IMR-90 (cell line): ENCODE data around the gene UPB1. TPM values are rescaled to one million over a fixed set of nuclear protein-coding genes. Genes with fewer than 3 reads are reported as not detected.

Experiments used
- ATAC-seq: fragments of 200-7000 bp; cut with Tn5 transposase; 2 replicates; pipeline ENCODE4 v1.9.1; 2020; ENCODE audit warnings: low read depth, mild to moderate bottlenecking, moderate library complexity
- BruUV-seq: library from RNA; stranded (reverse); fragments of 400-500 nt; replicated peaks from 2 replicates; lab custom pipeline; 2021; lab: Mats Ljungman, UMichigan
- CTCF ChIA-PET: fragments of 300-600 bp; formaldehyde crosslinking; extraction: SDS; loops from one replicate; lab custom pipeline; 2021; ENCODE audit warnings: antibody characterized with exemption; lab: Yijun Ruan, JAX
- POLR2A ChIA-PET: fragments of 300-600 bp; sonication (Branson Sonifier 250); formaldehyde crosslinking; loops from one replicate; lab custom pipeline; 2022; ENCODE audit warnings: antibody characterized with exemption; ENCODE audit not compliant: unreplicated experiment; lab: Charles Lee
- DNase-seq: peaks from one replicate; pipeline ENCODE4 v3.0.0; 2013
- H2AFZ ChIP-seq: replicated peaks from 2 replicates; pipeline ENCODE3; 2013; ENCODE audit warnings: low read length, mild to moderate bottlenecking; ENCODE audit not compliant: poor library complexity
- H2AK5ac ChIP-seq: 2 replicates; pipeline ENCODE4 v1.6.1; 2013; ENCODE audit warnings: low read depth, low read length, inconsistent platforms
- H2AK9ac ChIP-seq: replicated peaks from 2 replicates; pipeline ENCODE3; 2013; ENCODE audit warnings: mild to moderate bottlenecking, low read depth, low read length, moderate library complexity; ENCODE audit not compliant: poor library complexity
- H2BK120ac ChIP-seq: 2 replicates; pipeline ENCODE4 v1.6.1; 2013; ENCODE audit warnings: low read depth, low read length, inconsistent platforms
- H2BK15ac ChIP-seq: 3 replicates; pipeline ENCODE4 v1.6.1; 2013; ENCODE audit warnings: low read depth, low read length, inconsistent platforms
- H2BK20ac ChIP-seq: 2 replicates; pipeline ENCODE4 v1.6.1; 2013; ENCODE audit warnings: low read depth, mild to moderate bottlenecking, inconsistent platforms, low read length, moderate library complexity
- H2BK5ac ChIP-seq: 2 replicates; pipeline ENCODE4 v1.6.1; 2013; ENCODE audit warnings: mild to moderate bottlenecking, low read depth, low read length, inconsistent platforms; ENCODE audit not compliant: poor library complexity, severe bottlenecking
- H3K14ac ChIP-seq: replicated peaks from 2 replicates; pipeline ENCODE4 v1.6.1; 2013; ENCODE audit warnings: low read depth, low read length, inconsistent platforms
- H3K18ac ChIP-seq: 2 replicates; pipeline ENCODE4 v1.6.1; 2013; ENCODE audit warnings: low read depth, low read length, control low read depth
- H3K23ac ChIP-seq: 2 replicates; pipeline ENCODE4 v1.6.1; 2013; ENCODE audit warnings: low read depth, low read length, inconsistent platforms
- H3K27ac ChIP-seq: 2 replicates; pipeline ENCODE4 v1.5.1; 2013; ENCODE audit warnings: mild to moderate bottlenecking, control low read depth, low read length; ENCODE audit not compliant: insufficient read depth
- H3K27me3 ChIP-seq: 2 replicates; pipeline ENCODE4 v1.6.1; 2013; ENCODE audit warnings: low read length; ENCODE audit not compliant: control insufficient read depth, insufficient read depth
- H3K36me3 ChIP-seq: 2 replicates; pipeline ENCODE4 v1.6.1; 2013; ENCODE audit warnings: low read length, mixed read lengths; ENCODE audit not compliant: control insufficient read depth, insufficient read depth
- H3K4ac ChIP-seq: 2 replicates; pipeline ENCODE4 v1.6.1; 2013; ENCODE audit warnings: low read depth, low read length, inconsistent platforms
- H3K4me1 ChIP-seq: 2 replicates; pipeline ENCODE4 v1.6.1; 2013; ENCODE audit warnings: low read length, mixed read lengths; ENCODE audit not compliant: control insufficient read depth, insufficient read depth
- H3K4me2 ChIP-seq: 2 replicates; pipeline ENCODE4 v1.6.1; 2013; ENCODE audit warnings: low read depth, mild to moderate bottlenecking, control low read depth, low read length, moderate library complexity
- H3K4me3 ChIP-seq: 2 replicates; pipeline ENCODE4 v1.5.1; 2013; ENCODE audit warnings: low read depth, mild to moderate bottlenecking, control low read depth, low read length, moderate library complexity; ENCODE audit not compliant: insufficient read depth
- H3K56ac ChIP-seq: 2 replicates; pipeline ENCODE4 v1.6.1; 2013; ENCODE audit warnings: low read length, inconsistent platforms; ENCODE audit not compliant: insufficient read depth; ENCODE audit errors: extremely low read depth
- H3K79me1 ChIP-seq, 2 experiments: 2 replicates each; pipeline ENCODE4 v1.6.1; 2013; ENCODE audit warnings: low read length in 2 of 2, inconsistent platforms in 1 of 2, low read depth in 1 of 2
- H3K9ac ChIP-seq: 2 replicates; pipeline ENCODE4 v1.6.1; 2013; ENCODE audit warnings: low read depth, low read length, control low read depth
- H3K9me1 ChIP-seq: 2 replicates; pipeline ENCODE4 v1.6.1; 2013; ENCODE audit warnings: low read length, inconsistent platforms; ENCODE audit not compliant: insufficient read depth
- H3K9me3 ChIP-seq: 2 replicates; pipeline ENCODE4 v1.6.1; 2013; ENCODE audit warnings: low read length; ENCODE audit not compliant: control insufficient read depth, insufficient read depth
- H4K20me1 ChIP-seq: 2 replicates; pipeline ENCODE4 v1.6.1; 2013; ENCODE audit warnings: low read length, inconsistent platforms; ENCODE audit not compliant: insufficient read depth
- H4K5ac ChIP-seq: 2 replicates; pipeline ENCODE4 v1.6.1; 2013; ENCODE audit warnings: mild to moderate bottlenecking, low read depth, low read length, control low read depth
- H4K8ac ChIP-seq, 2 experiments: 2 replicates each; pipeline ENCODE4 v1.6.1; 2013; ENCODE audit warnings: low read depth in 2 of 2, low read length in 2 of 2, control low read depth in 1 of 2, inconsistent platforms in 1 of 2
- H4K91ac ChIP-seq: 2 replicates; pipeline ENCODE4 v1.6.1; 2013; ENCODE audit warnings: low read depth, low read length, inconsistent platforms; ENCODE audit not compliant: insufficient read depth
- BHLHE40 ChIP-seq: fragments of 150-350 bp; IDR thresholded peaks from 2 replicates; pipeline ENCODE4 v1.6.1; 2016; ENCODE audit warnings: mild to moderate bottlenecking, low read depth, low read length
- CEBPB ChIP-seq: IDR thresholded peaks from 2 replicates; pipeline ENCODE4 v1.6.1; 2012; ENCODE audit warnings: low read depth, low read length, improper control_type of control experiment
- CHD1 ChIP-seq: IDR thresholded peaks from 2 replicates; pipeline ENCODE4 v1.6.1; 2012; ENCODE audit warnings: low read depth, low read length, improper control_type of control experiment
- CTCF ChIP-seq: conservative IDR thresholded peaks from 2 replicates; pipeline ENCODE4 v1.5.1; 2012; ENCODE audit warnings: mild to moderate bottlenecking, low read depth, low read length, improper control_type of control experiment
- FOS ChIP-seq: fragments of 150-350 bp; IDR thresholded peaks from 2 replicates; pipeline ENCODE4 v1.6.1; 2016; ENCODE audit warnings: low read depth, low read length
- MAFK ChIP-seq: IDR thresholded peaks from 2 replicates; pipeline ENCODE4 v1.6.1; 2012; ENCODE audit warnings: low read depth, low read length, improper control_type of control experiment
- MAZ ChIP-seq: IDR thresholded peaks from 2 replicates; pipeline ENCODE4 v1.6.1; 2012; ENCODE audit warnings: low read depth, mild to moderate bottlenecking, low read length, improper control_type of control experiment, moderate library complexity, borderline replicate concordance
- MXI1 ChIP-seq: IDR thresholded peaks from 2 replicates; pipeline ENCODE4 v1.6.1; 2012; ENCODE audit warnings: low read depth, mild to moderate bottlenecking, low read length, moderate library complexity, borderline replicate concordance
- NFE2L2 ChIP-seq: fragments of 150-350 bp; IDR thresholded peaks from 2 replicates; pipeline ENCODE4 v1.6.1; 2016; ENCODE audit warnings: low read depth, mild to moderate bottlenecking, low read length
- POLR2A ChIP-seq: IDR thresholded peaks from 2 replicates; pipeline ENCODE4 v1.6.1; 2012; ENCODE audit warnings: mild to moderate bottlenecking, low read depth, low read length
- RAD21 ChIP-seq: IDR thresholded peaks from 2 replicates; pipeline ENCODE4 v1.6.1; 2012; ENCODE audit warnings: low read length, improper control_type of control experiment
- RCOR1 ChIP-seq: IDR thresholded peaks from 2 replicates; pipeline ENCODE4 v1.6.1; 2012; ENCODE audit warnings: mild to moderate bottlenecking, low read length, improper control_type of control experiment; ENCODE audit not compliant: insufficient replicate concordance
- RFX5 ChIP-seq: IDR thresholded peaks from 2 replicates; pipeline ENCODE4 v1.8.0; 2012; ENCODE audit warnings: low read depth, mild to moderate bottlenecking, low read length, moderate library complexity
- SMC3 ChIP-seq: fragments of 150-350 bp; IDR thresholded peaks from 2 replicates; pipeline ENCODE4 v1.6.1; 2016; ENCODE audit warnings: low read depth, mild to moderate bottlenecking, antibody characterized with exemption, low read length, moderate library complexity
- USF2 ChIP-seq: fragments of 150-350 bp; IDR thresholded peaks from 2 replicates; pipeline ENCODE4 v1.6.1; 2017; ENCODE audit warnings: mild to moderate bottlenecking, antibody characterized with exemption, low read length, low read depth
- WGBS, 2 experiments: methylation state at CpG; one replicate each; pipeline versions ENCODE4 v1.1.5 to v1.1.7; 2013; ENCODE audit warnings: missing lambda C conversion rate in 2 of 2; ENCODE audit not compliant: insufficient read length in 1 of 2; ENCODE audit errors: extremely low coverage in 2 of 2; 5-methylcytosine and 5-hydroxymethylcytosine counted together
- dilution Hi-C: fragments of 300-500 bp; cut with HindIII; formaldehyde crosslinking; loops from one replicate; pipeline ENCODE4 v1.14.3; 2018; ENCODE audit warnings: low sequenced_read_pairs; ENCODE audit not compliant: unreplicated experiment
- in situ Hi-C: fragments of 300-500 bp; cut with MboI; formaldehyde crosslinking; loops from 3 replicates; pipeline ENCODE4 v1.14.3; 2019; ENCODE audit warnings: low sequenced_read_pairs, inconsistent platforms, mixed read lengths
- intact Hi-C: fragments of 100-400 bp; cut with micrococcal nuclease; formaldehyde crosslinking; loops from 2 replicates; pipeline ENCODE4 v1.10.0; 2022
- polyA plus RNA-seq, 3 experiments: library from polyadenylated mRNA; depleted of rRNA; stranded (reverse); fragments of >200 nt; gene quantifications; 2 replicates each; pipeline ENCODE4 v1.2.3, GENCODE V29; 2012; ENCODE audit warnings: low replicate concordance in 1 of 3
- total RNA-seq: library from RNA; depleted of rRNA; stranded (reverse); fragments of >200 nt; gene quantifications from 2 replicates; pipeline ENCODE4 v1.2.3, GENCODE V29; 2012
- TF ChIP-seq, protein P1 (sequence below): fragments of 150-350 bp; IDR thresholded peaks from 2 replicates; pipeline ENCODE4 v1.6.1; 2016; ENCODE audit warnings: low read depth, mild to moderate bottlenecking, low read length, moderate library complexity, borderline replicate concordance

UPB1 gene
- total and polyA plus RNA-seq, 2 of the 4 experiments (the other 2 are of a cell fraction): under 0.01 to 0.02 TPM

DNA sequence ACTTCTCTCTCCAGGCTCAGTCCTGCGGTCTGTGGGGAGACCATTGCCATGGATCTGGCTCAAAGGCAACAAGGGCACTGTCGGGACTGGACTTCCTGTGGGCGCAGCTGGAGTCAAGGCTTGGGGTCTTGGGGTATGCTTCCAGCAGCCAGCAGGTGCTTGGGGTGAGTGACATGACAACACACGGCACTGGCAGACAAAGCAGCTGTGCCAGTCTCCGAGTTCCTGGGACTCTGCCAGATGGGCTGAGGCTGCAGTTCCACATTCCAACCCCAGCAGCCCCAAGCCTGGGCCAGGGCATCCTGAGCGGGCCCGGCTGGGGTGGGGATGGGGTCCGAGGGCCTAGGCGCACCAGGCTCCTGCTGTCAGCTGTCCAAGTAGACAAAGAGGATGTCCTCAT lies 47.5 kb downstream of the UPB1 start:
- Histone ChIP-seq H3K36me3 (peaks cover 60% of the 10 kb centered on the region), H3K14ac (no peak overlapping the region), H3K9ac (no peak overlapping the region), H3K4ac (no peak overlapping the region), H3K4me1 (peaks cover 2% of the 10 kb centered on the region; the same call in 1 of the 2 replicates), H4K91ac (no peak overlapping the region), H3K9me3 (no peaks in the 10 kb centered on the region), H3K9me1 (peaks cover 6% of the 10 kb centered on the region; the same call in 1 of the 2 replicates), H2AK9ac (no peak overlapping the region), H4K5ac (no peak overlapping the region), H3K56ac (no peak overlapping the region), H3K18ac (no peak overlapping the region), H3K27me3 (no peaks in the 10 kb centered on the region), H3K23ac (no peak overlapping the region), H2BK120ac (no peak overlapping the region), H2BK20ac (no peak overlapping the region), H3K4me2 (no peak overlapping the region), H2AFZ (no peak overlapping the region), H3K79me1 (peaks cover 6 to 38% of the 10 kb centered on the region in 2 experiments; a peak in 3 of 4 replicates), H4K20me1 (peaks cover 12% of the 10 kb centered on the region; the same call in 1 of the 2 replicates), H3K4me3 (no peak overlapping the region), H2AK5ac (no peak overlapping the region), H4K8ac (no peak overlapping the region), H3K27ac (no peak overlapping the region), H2BK15ac (no peak overlapping the region), H2BK5ac (no peak overlapping the region)
- ChIA-PET CTCF (no interaction called here), POLR2A (no interaction called here)
- in situ Hi-C loops: no loop called here
- intact Hi-C loops: no loop called here
- dilution Hi-C loops: no loop called here
- no TSS peak for BruUV-seq
- ATAC-seq (no peak), DNase-seq (no peak)
- no CpG with 5 or more reads among the region's 9 CpGs for WGBS, 2 experiments
- TF ChIP-seq BHLHE40 (no peak), MAZ (no peak), CHD1 (no peak), RAD21 (no peak), POLR2A (no peak), FOS (no peak), CEBPB (no peak), MAFK (no peak), USF2 (no peak), SMC3 (no peak), RFX5 (no peak), NFE2L2 (no peak), MXI1 (no peak), CTCF (no peak), RCOR1 (no peak)
- TF ChIP-seq, protein P1, sequence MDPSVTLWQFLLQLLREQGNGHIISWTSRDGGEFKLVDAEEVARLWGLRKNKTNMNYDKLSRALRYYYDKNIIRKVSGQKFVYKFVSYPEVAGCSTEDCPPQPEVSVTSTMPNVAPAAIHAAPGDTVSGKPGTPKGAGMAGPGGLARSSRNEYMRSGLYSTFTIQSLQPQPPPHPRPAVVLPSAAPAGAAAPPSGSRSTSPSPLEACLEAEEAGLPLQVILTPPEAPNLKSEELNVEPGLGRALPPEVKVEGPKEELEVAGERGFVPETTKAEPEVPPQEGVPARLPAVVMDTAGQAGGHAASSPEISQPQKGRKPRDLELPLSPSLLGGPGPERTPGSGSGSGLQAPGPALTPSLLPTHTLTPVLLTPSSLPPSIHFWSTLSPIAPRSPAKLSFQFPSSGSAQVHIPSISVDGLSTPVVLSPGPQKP: no peak
